Calu3 (cell line): ENCODE results near the gene PDE4B. TPM values are rescaled to one million over a fixed set of nuclear protein-coding genes. Genes with fewer than 3 reads are reported as not detected.

Experiments
- BruUV-seq: library from RNA; stranded (reverse); fragments of 400-500 nt; replicated peaks from 2 replicates; lab custom pipeline; 2021; lab: Mats Ljungman, UMichigan
- CTCF ChIA-PET: fragments of 300-600 bp; sonication (Branson Sonifier 250); formaldehyde crosslinking; loops from one replicate; lab custom pipeline; 2022; ENCODE audit warnings: antibody characterized with exemption; lab: Charles Lee
- DNase-seq: peaks from one replicate; pipeline ENCODE4 v3.0.0; 2022
- H3K27ac Mint-ChIP-seq: one replicate; pipeline ENCODE4 v1.8.0; 2022; ENCODE audit warnings: mixed read lengths; ENCODE audit not compliant: unreplicated experiment
- H3K27me3 Mint-ChIP-seq: one replicate; pipeline ENCODE4 v1.8.0; 2022; ENCODE audit warnings: mixed read lengths; ENCODE audit not compliant: unreplicated experiment
- H3K36me3 Mint-ChIP-seq: one replicate; pipeline ENCODE4 v1.8.0; 2022; ENCODE audit warnings: mild to moderate bottlenecking, moderate library complexity, mixed read lengths; ENCODE audit not compliant: insufficient read depth, unreplicated experiment
- H3K4me1 Mint-ChIP-seq: one replicate; pipeline ENCODE4 v1.8.0; 2022; ENCODE audit warnings: mild to moderate bottlenecking, low read depth, mixed read lengths; ENCODE audit not compliant: unreplicated experiment
- H3K4me3 Mint-ChIP-seq: one replicate; pipeline ENCODE4 v1.8.0; 2022; ENCODE audit warnings: mild to moderate bottlenecking, low read depth, moderate library complexity, mixed read lengths; ENCODE audit not compliant: unreplicated experiment
- H3K9me3 Mint-ChIP-seq: one replicate; pipeline ENCODE4 v1.8.0; 2022; ENCODE audit warnings: low read depth, mixed read lengths; ENCODE audit not compliant: unreplicated experiment
- CTCF ChIP-seq: fragments of 200-600 bp; IDR thresholded peaks from one replicate; pipeline ENCODE4 v1.8.0; 2022; ENCODE audit warnings: antibody characterized with exemption; ENCODE audit not compliant: unreplicated experiment
- intact Hi-C: fragments of 100-400 bp; cut with micrococcal nuclease; formaldehyde crosslinking; loops from one replicate; pipeline ENCODE4 v1.10.0; 2022; ENCODE audit not compliant: unreplicated experiment
- total RNA-seq: library from RNA; stranded (reverse); gene quantifications from 2 replicates; pipeline ENCODE4 v1.2.3, GENCODE V29; 2022

PDE4B gene
- total RNA-seq, 1 experiment from 2014 or later, result 2.9 TPM

GRCh38 chr1:66284746-66285145, 492.1 kb downstream of the PDE4B start:
- BruUV-seq, result no TSS peak
- Mint-ChIP-seq H3K27ac (no peak overlapping the region), H3K4me3 (no peak overlapping the region), H3K4me1 (no peaks in the 10 kb centered on the region), H3K9me3 (no peaks in the 10 kb centered on the region), H3K36me3 (peaks cover 4% of the 10 kb centered on the region), H3K27me3 (no peaks in the 10 kb centered on the region)
- CTCF ChIA-PET, result no interaction called here
- no peak for TF ChIP-seq CTCF
- no peak for DNase-seq
- intact Hi-C loops, result no loop called here

GRCh38 chr1:66285618-66286270, 493.0 kb downstream of the PDE4B start:
- H3K36me3 Mint-ChIP-seq, result peaks cover 4% of the 10 kb centered on the region
- no peaks in the 10 kb centered on the region for H3K9me3 Mint-ChIP-seq
- no peaks in the 10 kb centered on the region for H3K27me3 Mint-ChIP-seq
- no peak overlapping the region for H3K27ac Mint-ChIP-seq
- H3K4me1 Mint-ChIP-seq, result no peaks in the 10 kb centered on the region
- no peak for DNase-seq
- intact Hi-C loops, result no loop called here
- H3K4me3 Mint-ChIP-seq, result no peak overlapping the region
- CTCF ChIA-PET, result interaction anchor here (0.5 kb wide), 1 partner anchor 926 kb away, joined by 3 read pairs; no protein-coding TSS in a partner anchor
- TF ChIP-seq CTCF, result no peak
- no TSS peak for BruUV-seq

GRCh38 chr1:66286307-66286706, 493.6 kb downstream of the PDE4B start:
- H3K4me1 Mint-ChIP-seq, result no peaks in the 10 kb centered on the region
- TF ChIP-seq CTCF, result no peak
- H3K36me3 Mint-ChIP-seq, result peaks cover 4% of the 10 kb centered on the region
- H3K9me3 Mint-ChIP-seq, result no peaks in the 10 kb centered on the region
- intact Hi-C loops, result no loop called here
- H3K27me3 Mint-ChIP-seq, result no peaks in the 10 kb centered on the region
- BruUV-seq, result no TSS peak
- DNase-seq, result no peak
- H3K27ac Mint-ChIP-seq, result no peak overlapping the region
- H3K4me3 Mint-ChIP-seq, result no peak overlapping the region
- CTCF ChIA-PET, result interaction anchor here (0.5 to 0.7 kb wide), 2 partner anchors 12 to 925 kb away, joined by 3 read pairs; no protein-coding TSS in a partner anchor

- no peaks in the 10 kb centered on the region for H3K27me3 Mint-ChIP-seq
- no peaks in the 10 kb centered on the region for H3K9me3 Mint-ChIP-seq
- no TSS peak for BruUV-seq
- peaks cover 4% of the 10 kb centered on the region for H3K36me3 Mint-ChIP-seq
- DNase-seq, result no peak
- no peak for TF ChIP-seq CTCF
- CTCF ChIA-PET, result no interaction called here
- H3K27ac Mint-ChIP-seq, result no peak overlapping the region
- intact Hi-C loops, result no loop called here
- no peak overlapping the region for H3K4me3 Mint-ChIP-seq
- H3K4me1 Mint-ChIP-seq, result no peaks in the 10 kb centered on the region
Observed at GRCh38 chr1:66288048-66288447, 495.4 kb downstream of the PDE4B start.
